HCT116 (cell line): Measurements from ENCODE around the gene TOP1.

ENCODE experiments used
- CBX3 ChIP-seq: IDR thresholded peaks from 2 replicates; pipeline ENCODE4 v1.6.1; 2012; ENCODE audit warnings: low read depth
- CTCF ChIP-seq, 3 experiments: fragments of 200-600 bp in 1 of 3; sonication (generic) in 1 of 3; IDR thresholded peaks in 2 of 3; conservative IDR thresholded peaks in 1 of 3; 2 replicates each; pipeline ENCODE4 v1.5.1; 2012 to 2017; ENCODE audit warnings: low read depth in 2 of 3, low read length in 2 of 3, antibody characterized with exemption in 1 of 3, borderline replicate concordance in 1 of 3, control low read depth in 1 of 3, mild to moderate bottlenecking in 1 of 3, mixed read lengths in 1 of 3, mixed run types in 1 of 3, moderate library complexity in 1 of 3; ENCODE audit not compliant: insufficient read depth in 1 of 3
- EZH2 ChIP-seq: fragments of 200-600 bp; sonication (generic); IDR thresholded peaks from 2 replicates; pipeline ENCODE4 v1.6.1; 2017; ENCODE audit warnings: antibody characterized with exemption, mixed run types
- MAX ChIP-seq: IDR thresholded peaks from 2 replicates; pipeline ENCODE4 v1.6.1; 2012
- POLR2A ChIP-seq: IDR thresholded peaks from 2 replicates; pipeline ENCODE4 v1.7.0; 2011; ENCODE audit warnings: borderline replicate concordance; ENCODE audit not compliant: insufficient read depth, insufficient read length; ENCODE audit errors: extremely low read depth
- POLR2AphosphoS5 ChIP-seq: IDR thresholded peaks from 2 replicates; pipeline ENCODE4 v1.6.1; 2011; ENCODE audit warnings: mild to moderate bottlenecking, low read depth, low read length, moderate library complexity
- YY1 ChIP-seq: IDR thresholded peaks from 2 replicates; pipeline ENCODE4 v1.6.1; 2011; ENCODE audit warnings: low read length, low read depth, moderate library complexity, mild to moderate bottlenecking; ENCODE audit not compliant: insufficient replicate concordance; ENCODE audit errors: extremely low read depth

GRCh38 chr20:41064377-41064776, 35.8 kb downstream of the TOP1 start:
- TF ChIP-seq YY1 (no peak), EZH2 (no peak), CTCF (IDR thresholded peaks at IDR 0.05 in 2 of 3, conservative IDR thresholded peaks at IDR 0.05 in 1 of 3; ENCODE audit: borderline replicate concordance in 1 of 3, insufficient read depth in 1 of 3, low read depth in 2 of 3, low read length in 2 of 3) (no peak), MAX (no peak), POLR2AphosphoS5 (no peak), POLR2A (no peak), CBX3 (no peak)
